ENCODE results near the gene RMI2. TPM values are rescaled to one million over a fixed set of nuclear protein-coding genes. Genes with fewer than 3 reads are reported as not detected.

Gene RMI2
- total RNA-seq, 1 donor from 2014 or later: 26.2 TPM

GRCh38 chr16:11350519-11350918, 5.3 kb downstream of the RMI2 start:
- no peak for TF ChIP-seq CTCF (conservative IDR thresholded peaks at IDR 0.05; ENCODE audit: low read depth, low read length)
- DNase-seq (ENCODE audit: low read depth): no peak
- no peak overlapping the region for H3K4me3 ChIP-seq (ENCODE audit: low read depth, low read length)

GRCh38 chr16:11350921-11351335, 5.7 kb downstream of the RMI2 start:
- no peak for DNase-seq (ENCODE audit: low read depth)
- no peak for TF ChIP-seq CTCF (conservative IDR thresholded peaks at IDR 0.05; ENCODE audit: low read depth, low read length)
- H3K4me3 ChIP-seq (ENCODE audit: low read depth, low read length): no peak overlapping the region

GRCh38 chr16:11353158-11353557, 7.9 kb downstream of the RMI2 start:
- DNase-seq (ENCODE audit: low read depth): no peak
- TF ChIP-seq CTCF (conservative IDR thresholded peaks at IDR 0.05; ENCODE audit: low read depth, low read length): no peak
- no peak overlapping the region for H3K4me3 ChIP-seq (ENCODE audit: low read depth, low read length)

GRCh38 chr16:11354407-11354732, 9.1 kb downstream of the RMI2 start:
- no peak overlapping the region for H3K4me3 ChIP-seq (ENCODE audit: low read depth, low read length)
- no peak for DNase-seq (ENCODE audit: low read depth)
- no peak for TF ChIP-seq CTCF (conservative IDR thresholded peaks at IDR 0.05; ENCODE audit: low read depth, low read length)

GRCh38 chr16:11354733-11355574, 9.7 kb downstream of the RMI2 start:
- TF ChIP-seq CTCF (conservative IDR thresholded peaks at IDR 0.05; ENCODE audit: low read depth, low read length): no peak
- no peak for DNase-seq (ENCODE audit: low read depth)

GRCh38 chr16:11355862-11356261, 10.6 kb downstream of the RMI2 start:
- TF ChIP-seq CTCF (conservative IDR thresholded peaks at IDR 0.05; ENCODE audit: low read depth, low read length): no peak
- DNase-seq (ENCODE audit: low read depth): no peak
- H3K4me3 ChIP-seq (ENCODE audit: low read depth, low read length): no peak overlapping the region

More at GRCh38 chr16:11354733-11355574, 9.7 kb downstream of the RMI2 start:
- H3K4me3 ChIP-seq (ENCODE audit: low read depth, low read length): no peak overlapping the region
